DND-41 (cell line): Measurements from ENCODE around the gene OR4A47.
"Not testable (repeated sequence)": the region's sequence is repeated elsewhere in the genome, so short reads cannot be mapped to it uniquely, and the experiment has no call there.

Experiments used
- EZH2 ChIP-seq: IDR thresholded peaks from 3 replicates; pipeline ENCODE4 v1.6.1; 2012; ENCODE audit warnings: borderline replicate concordance, low read depth, mild to moderate bottlenecking, moderate library complexity, low read length, inconsistent platforms; ENCODE audit not compliant: severe bottlenecking
- TF ChIP-seq, protein P1 (sequence below): IDR thresholded peaks from 2 replicates; pipeline ENCODE4 v1.5.1; 2012; ENCODE audit warnings: borderline replicate concordance, low read length, moderate library complexity, mild to moderate bottlenecking; ENCODE audit not compliant: poor library complexity, severe bottlenecking; ENCODE audit errors: extremely low read depth

- TF ChIP-seq, protein P1, sequence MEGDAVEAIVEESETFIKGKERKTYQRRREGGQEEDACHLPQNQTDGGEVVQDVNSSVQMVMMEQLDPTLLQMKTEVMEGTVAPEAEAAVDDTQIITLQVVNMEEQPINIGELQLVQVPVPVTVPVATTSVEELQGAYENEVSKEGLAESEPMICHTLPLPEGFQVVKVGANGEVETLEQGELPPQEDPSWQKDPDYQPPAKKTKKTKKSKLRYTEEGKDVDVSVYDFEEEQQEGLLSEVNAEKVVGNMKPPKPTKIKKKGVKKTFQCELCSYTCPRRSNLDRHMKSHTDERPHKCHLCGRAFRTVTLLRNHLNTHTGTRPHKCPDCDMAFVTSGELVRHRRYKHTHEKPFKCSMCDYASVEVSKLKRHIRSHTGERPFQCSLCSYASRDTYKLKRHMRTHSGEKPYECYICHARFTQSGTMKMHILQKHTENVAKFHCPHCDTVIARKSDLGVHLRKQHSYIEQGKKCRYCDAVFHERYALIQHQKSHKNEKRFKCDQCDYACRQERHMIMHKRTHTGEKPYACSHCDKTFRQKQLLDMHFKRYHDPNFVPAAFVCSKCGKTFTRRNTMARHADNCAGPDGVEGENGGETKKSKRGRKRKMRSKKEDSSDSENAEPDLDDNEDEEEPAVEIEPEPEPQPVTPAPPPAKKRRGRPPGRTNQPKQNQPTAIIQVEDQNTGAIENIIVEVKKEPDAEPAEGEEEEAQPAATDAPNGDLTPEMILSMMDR, result not testable (repeated sequence)
- not testable (repeated sequence) for TF ChIP-seq EZH2
Measured at GRCh38 chr11:48455909-48456308, 32.7 kb upstream of the OR4A47 start.
